Vagina (tissue), 2 donors: Measurements from ENCODE around the gene PTK7.

Experiments used
- CTCF ChIP-seq, 3 experiments: fragments of 450-650 bp in 2 of 3; fragments of 200-600 bp in 1 of 3; sonication (generic) in 1 of 3; IDR thresholded peaks; one replicate each; pipeline ENCODE4 v1.5.1; 2017 to 2019; ENCODE audit warnings: antibody characterized with exemption in 3 of 3, mild to moderate bottlenecking in 2 of 3, moderate library complexity in 2 of 3
- POLR2A ChIP-seq, 2 donors: fragments of 450-650 bp; IDR thresholded peaks; one replicate each; pipeline ENCODE4 v1.6.1; 2017; ENCODE audit warnings: antibody characterized with exemption in 2 of 2, mild to moderate bottlenecking in 2 of 2, moderate library complexity in 2 of 2

- TF ChIP-seq CTCF (IDR thresholded peaks at IDR 0.05) (no peak), POLR2A (IDR thresholded peaks at IDR 0.05) (no peak)
These were observed 19.8 kb downstream of the PTK7 start for GRCh38 chr6:43095939-43096338.
